ENCODE data around the gene RNASE8. TPM values are rescaled to one million over a fixed set of nuclear protein-coding genes. Genes with fewer than 3 reads are reported as not detected.

Gene RNASE8
- polyA plus RNA-seq, 3 donors: not detected

DNA sequence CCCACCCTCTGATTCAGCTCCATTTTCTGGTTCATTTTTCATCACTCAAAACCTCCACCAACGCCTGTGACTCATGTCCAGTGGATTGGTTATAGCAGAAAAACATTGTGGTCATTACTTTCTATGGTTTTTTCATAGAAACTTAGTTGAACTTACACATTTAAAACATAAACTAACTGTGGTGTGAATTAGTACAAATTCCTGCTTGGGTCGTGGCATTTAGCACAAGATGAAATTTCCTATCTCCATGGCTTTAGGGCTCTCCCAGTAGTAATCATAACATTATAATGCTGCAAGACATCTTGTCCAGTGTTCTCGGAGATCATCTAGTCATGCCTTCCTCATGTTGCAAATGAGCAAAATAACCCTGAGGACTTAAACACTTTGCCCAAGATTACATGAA lies 8.3 kb upstream of the RNASE8 start:
- Mint-ChIP-seq H3K27me3 (ENCODE audit: low read depth in 3 of 3) (peaks cover 8 to 11% (median 9%) of the 10 kb centered on the region in 3 donors), H3K4me3 (peak overlapping the region in 1 of 2 donors; percentile 49), H3K36me3 (no peaks in the 10 kb centered on the region), H3K4me1 (peaks cover 5% of the 10 kb centered on the region), H3K9me3 (no peaks in the 10 kb centered on the region), H3K27ac (no peak overlapping the region)
- TF ChIP-seq, protein P1, sequence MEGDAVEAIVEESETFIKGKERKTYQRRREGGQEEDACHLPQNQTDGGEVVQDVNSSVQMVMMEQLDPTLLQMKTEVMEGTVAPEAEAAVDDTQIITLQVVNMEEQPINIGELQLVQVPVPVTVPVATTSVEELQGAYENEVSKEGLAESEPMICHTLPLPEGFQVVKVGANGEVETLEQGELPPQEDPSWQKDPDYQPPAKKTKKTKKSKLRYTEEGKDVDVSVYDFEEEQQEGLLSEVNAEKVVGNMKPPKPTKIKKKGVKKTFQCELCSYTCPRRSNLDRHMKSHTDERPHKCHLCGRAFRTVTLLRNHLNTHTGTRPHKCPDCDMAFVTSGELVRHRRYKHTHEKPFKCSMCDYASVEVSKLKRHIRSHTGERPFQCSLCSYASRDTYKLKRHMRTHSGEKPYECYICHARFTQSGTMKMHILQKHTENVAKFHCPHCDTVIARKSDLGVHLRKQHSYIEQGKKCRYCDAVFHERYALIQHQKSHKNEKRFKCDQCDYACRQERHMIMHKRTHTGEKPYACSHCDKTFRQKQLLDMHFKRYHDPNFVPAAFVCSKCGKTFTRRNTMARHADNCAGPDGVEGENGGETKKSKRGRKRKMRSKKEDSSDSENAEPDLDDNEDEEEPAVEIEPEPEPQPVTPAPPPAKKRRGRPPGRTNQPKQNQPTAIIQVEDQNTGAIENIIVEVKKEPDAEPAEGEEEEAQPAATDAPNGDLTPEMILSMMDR (IDR thresholded peaks at IDR 0.05): no peak
- Histone ChIP-seq H3K9me3 (replicated peaks in 1 of 2; ENCODE audit: control insufficient read depth in 1 of 2, insufficient read depth in 1 of 2, low read length in 2 of 2) (no peaks in the 10 kb centered on the region), H4K20me1 (ENCODE audit: insufficient read depth, low read length) (no peaks in the 10 kb centered on the region), H3K9ac (ENCODE audit: insufficient read depth, low read length, poor library complexity, severe bottlenecking) (no peak overlapping the region), H3K27me3 (ENCODE audit: control insufficient read depth in 2 of 2, insufficient read depth in 2 of 2, low read length in 2 of 2) (peaks cover 2 to 42% of the 10 kb centered on the region in 2 donors), H3K79me2 (ENCODE audit: insufficient read depth, low read length) (no peaks in the 10 kb centered on the region), H2AFZ (ENCODE audit: insufficient read depth, low read depth, low read length, poor library complexity, severe bottlenecking) (no peak overlapping the region), H3K4me3 (replicated peaks in 1 of 3; ENCODE audit: low read depth in 2 of 3, low read length in 3 of 3) (no peak overlapping the region), H3K36me3 (replicated peaks in 1 of 2; ENCODE audit: control insufficient read depth in 1 of 2, insufficient read depth in 2 of 2, low read length in 2 of 2) (no peaks in the 10 kb centered on the region), H3K27ac (ENCODE audit: low read depth in 1 of 2, low read length in 2 of 2) (no peak overlapping the region), H3K4me2 (replicated peaks; ENCODE audit: extremely low read depth, low read length, poor library complexity, severe bottlenecking) (no peak overlapping the region), H3K4me1 (ENCODE audit: control insufficient read depth in 1 of 2, insufficient read depth in 2 of 2, low read length in 2 of 2) (peaks cover 0 to 9% of the 10 kb centered on the region in 2 donors)
- intact Hi-C loops (cut with micrococcal nuclease): no loop called here
- 100% methylated on average over 1 of the region's 3 CpGs for WGBS (ENCODE audit: insufficient coverage)
- DNase-seq: no peak

DNA sequence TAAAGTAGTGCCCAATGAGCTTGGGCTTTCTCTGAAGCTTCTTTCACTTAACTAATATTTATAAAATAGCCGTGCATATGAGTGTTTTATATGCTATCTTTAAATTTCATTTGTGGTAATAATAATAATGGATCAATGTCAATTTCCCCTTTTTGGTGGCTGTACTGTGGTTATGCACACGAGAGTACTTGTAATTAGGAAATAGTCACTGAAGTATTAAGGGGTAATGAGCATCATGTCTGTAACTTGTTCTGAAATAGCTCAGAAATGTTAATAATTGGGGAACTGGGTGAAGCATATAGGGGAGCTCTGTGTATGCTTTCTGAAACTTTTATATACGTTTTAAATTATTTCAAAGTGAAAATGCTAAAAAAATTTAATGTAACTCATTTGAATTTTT lies 7.0 kb upstream of the RNASE8 start:
- no peaks in the 10 kb centered on the region for H3K9me3 ChIP-seq (replicated peaks in 1 of 2; ENCODE audit: control insufficient read depth in 1 of 2, insufficient read depth in 1 of 2, low read length in 2 of 2)
- H3K4me2 ChIP-seq (replicated peaks; ENCODE audit: extremely low read depth, low read length, poor library complexity, severe bottlenecking): no peak overlapping the region
- DNase-seq: peak in 2 of 3 donors; percentile 11 to 44
- H2AFZ ChIP-seq (ENCODE audit: insufficient read depth, low read depth, low read length, poor library complexity, severe bottlenecking): no peak overlapping the region
- TF ChIP-seq, protein P1 (IDR thresholded peaks at IDR 0.05): no peak
- H3K27me3 ChIP-seq (ENCODE audit: control insufficient read depth in 2 of 2, insufficient read depth in 2 of 2, low read length in 2 of 2): peaks cover 0 to 28% of the 10 kb centered on the region in 2 donors
- H3K27me3 Mint-ChIP-seq (ENCODE audit: low read depth in 3 of 3): peaks cover 5 to 8% (median 7%) of the 10 kb centered on the region in 3 donors
- WGBS (ENCODE audit: insufficient coverage): no CpG with 5 or more reads among the region's 3 CpGs
- H3K4me1 ChIP-seq (ENCODE audit: control insufficient read depth in 1 of 2, insufficient read depth in 2 of 2, low read length in 2 of 2): peaks cover 0 to 9% of the 10 kb centered on the region in 2 donors
- peaks cover 3% of the 10 kb centered on the region for H3K4me1 Mint-ChIP-seq
- no peak overlapping the region for H3K9ac ChIP-seq (ENCODE audit: insufficient read depth, low read length, poor library complexity, severe bottlenecking)
- no peak overlapping the region for H3K27ac ChIP-seq (ENCODE audit: low read depth in 1 of 2, low read length in 2 of 2)
- H3K79me2 ChIP-seq (ENCODE audit: insufficient read depth, low read length): no peaks in the 10 kb centered on the region
- H3K36me3 ChIP-seq (replicated peaks in 1 of 2; ENCODE audit: control insufficient read depth in 1 of 2, insufficient read depth in 2 of 2, low read length in 2 of 2): no peaks in the 10 kb centered on the region
- no peaks in the 10 kb centered on the region for H3K9me3 Mint-ChIP-seq
- no peak overlapping the region for H3K4me3 Mint-ChIP-seq
- no peak overlapping the region for H3K27ac Mint-ChIP-seq
- no peaks in the 10 kb centered on the region for H4K20me1 ChIP-seq (ENCODE audit: insufficient read depth, low read length)
- no peaks in the 10 kb centered on the region for H3K36me3 Mint-ChIP-seq
- intact Hi-C loops (cut with micrococcal nuclease): no loop called here
- no peak overlapping the region for H3K4me3 ChIP-seq (replicated peaks in 1 of 3; ENCODE audit: low read depth in 2 of 3, low read length in 3 of 3)

Data from CD14-positive monocyte (primary cell).